Adrenal gland (tissue), 5 donors: ENCODE measurements around the gene GXYLT2.

Experiments
- POLR2A ChIP-seq, 2 donors: fragments of 450-650 bp; IDR thresholded peaks; one replicate each; pipeline ENCODE4 v1.6.1; 2017; ENCODE audit warnings: antibody characterized with exemption in 2 of 2, mild to moderate bottlenecking in 2 of 2, moderate library complexity in 1 of 2
- TF ChIP-seq, protein P1 (sequence below), 6 experiments: fragments of 450-650 bp in 4 of 6; fragments of 200-600 bp in 2 of 6; sonication (generic) in 1 of 6; IDR thresholded peaks; 1 replicate in 5 of 6; 2 replicates in 1 of 6; pipeline versions ENCODE4 v1.5.1 to v1.8.0; 2016 to 2021; ENCODE audit warnings: antibody characterized with exemption in 6 of 6, mild to moderate bottlenecking in 2 of 6, moderate library complexity in 1 of 6
- donor health status: DM: no; HTN: no; CAD: no.

DNA sequence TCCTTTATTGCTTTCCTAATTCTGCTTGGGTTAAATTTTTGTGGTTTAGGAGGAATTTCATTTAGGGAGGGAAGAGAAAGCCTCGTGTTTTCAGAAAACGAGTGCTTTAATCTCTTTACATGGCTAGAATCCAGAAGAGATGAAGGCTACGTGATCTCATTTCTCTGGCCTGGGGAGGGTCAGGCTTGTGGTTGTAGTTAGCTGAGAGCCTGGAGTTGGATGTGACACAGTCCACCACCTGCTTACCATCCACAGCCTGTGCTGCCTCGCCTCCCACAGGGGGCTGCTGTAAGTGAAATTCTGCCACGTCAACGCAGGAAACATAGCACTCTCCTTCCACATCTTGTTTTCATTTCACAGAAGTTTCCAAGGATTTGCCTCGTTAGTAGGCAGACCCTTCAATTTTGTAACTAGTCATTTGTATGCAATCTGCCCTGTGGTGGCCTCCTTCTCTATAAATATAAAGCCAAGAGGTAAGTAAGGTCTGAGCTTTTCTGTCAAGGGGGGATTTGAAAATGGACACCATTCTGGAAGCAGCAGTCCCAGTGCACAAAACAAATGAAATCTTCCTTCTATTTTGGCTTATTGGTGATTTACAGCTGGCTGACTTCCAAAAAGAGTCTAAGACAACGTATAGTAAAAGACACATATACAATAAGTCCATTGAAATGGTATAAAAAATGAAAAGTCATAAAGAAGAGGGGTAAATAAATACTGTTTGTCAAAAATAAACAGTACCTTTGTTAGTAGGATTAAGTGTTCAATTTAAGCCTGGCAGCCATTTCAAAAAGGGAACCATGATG lies 3.4 kb downstream of the GXYLT2 start:
- TF ChIP-seq, protein P1, sequence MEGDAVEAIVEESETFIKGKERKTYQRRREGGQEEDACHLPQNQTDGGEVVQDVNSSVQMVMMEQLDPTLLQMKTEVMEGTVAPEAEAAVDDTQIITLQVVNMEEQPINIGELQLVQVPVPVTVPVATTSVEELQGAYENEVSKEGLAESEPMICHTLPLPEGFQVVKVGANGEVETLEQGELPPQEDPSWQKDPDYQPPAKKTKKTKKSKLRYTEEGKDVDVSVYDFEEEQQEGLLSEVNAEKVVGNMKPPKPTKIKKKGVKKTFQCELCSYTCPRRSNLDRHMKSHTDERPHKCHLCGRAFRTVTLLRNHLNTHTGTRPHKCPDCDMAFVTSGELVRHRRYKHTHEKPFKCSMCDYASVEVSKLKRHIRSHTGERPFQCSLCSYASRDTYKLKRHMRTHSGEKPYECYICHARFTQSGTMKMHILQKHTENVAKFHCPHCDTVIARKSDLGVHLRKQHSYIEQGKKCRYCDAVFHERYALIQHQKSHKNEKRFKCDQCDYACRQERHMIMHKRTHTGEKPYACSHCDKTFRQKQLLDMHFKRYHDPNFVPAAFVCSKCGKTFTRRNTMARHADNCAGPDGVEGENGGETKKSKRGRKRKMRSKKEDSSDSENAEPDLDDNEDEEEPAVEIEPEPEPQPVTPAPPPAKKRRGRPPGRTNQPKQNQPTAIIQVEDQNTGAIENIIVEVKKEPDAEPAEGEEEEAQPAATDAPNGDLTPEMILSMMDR (IDR thresholded peaks at IDR 0.05): no peak
- TF ChIP-seq POLR2A (IDR thresholded peaks at IDR 0.05): no peak
